IPS-11a (cell line): Measurements from ENCODE around the gene TECPR1.

ENCODE experiments used
- H3K4me3 ChIP-seq: one replicate; pipeline ENCODE4 v1.5.1; 2013; ENCODE audit warnings: low read depth, low read length, control low read depth

TECPR1 gene

DNA sequence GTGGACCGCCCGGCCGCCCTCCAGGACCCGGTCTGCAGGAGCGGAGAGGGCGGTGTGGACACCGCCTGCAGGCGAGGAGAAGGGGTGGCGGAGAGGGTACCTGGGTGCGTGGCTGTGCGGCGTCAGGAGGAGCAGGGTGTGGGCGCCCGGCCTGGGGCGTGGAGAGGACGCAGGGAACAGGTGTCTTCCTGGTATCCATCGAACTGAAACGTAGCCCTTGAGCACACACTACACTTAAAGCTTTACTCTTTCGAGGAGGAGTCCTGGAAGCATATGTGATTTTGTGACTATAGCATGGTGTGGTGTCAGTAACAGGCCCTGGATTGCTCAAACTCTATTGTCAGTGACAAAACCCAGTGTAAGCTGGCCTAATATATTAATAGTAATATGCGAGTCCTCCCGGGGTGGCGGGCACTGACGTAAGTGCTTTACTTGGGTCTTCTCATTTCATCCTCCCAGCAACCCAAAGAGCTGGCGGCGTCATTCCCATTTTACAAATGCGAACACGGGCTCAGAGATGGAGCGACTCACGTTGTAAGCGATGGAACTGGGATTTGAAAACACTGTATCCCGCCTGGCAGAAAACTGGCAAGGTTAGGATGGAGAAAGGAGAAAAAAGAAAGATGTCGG is 508 bp upstream of the TECPR1 start:
- peak overlapping the region; percentile 88 for H3K4me3 ChIP-seq

- peak overlapping the region; percentile 88 for H3K4me3 ChIP-seq
Measured at GRCh38 chr7:98251231-98251600, 816 bp downstream of the TECPR1 start.

DNA sequence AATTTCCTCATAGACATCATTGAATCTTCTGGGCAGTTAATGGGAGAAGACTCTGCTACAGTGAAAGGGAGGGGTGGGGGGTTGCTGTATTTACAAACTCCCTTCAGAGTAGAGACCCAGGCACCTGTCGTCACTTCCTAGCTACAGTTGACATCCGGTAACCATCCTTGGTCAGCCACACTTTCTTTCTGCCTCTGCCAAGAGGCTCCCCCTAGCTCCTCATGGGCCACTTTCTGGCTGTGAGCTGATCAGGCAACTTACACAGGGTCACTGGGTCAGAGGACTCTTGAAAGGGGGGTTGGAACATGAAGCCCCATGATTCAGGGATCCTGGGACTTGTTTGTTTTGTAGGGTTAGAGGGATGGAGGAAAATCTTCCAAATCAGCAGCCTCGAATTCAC is 1.2 kb downstream of the TECPR1 start:
- no peak overlapping the region for H3K4me3 ChIP-seq

DNA sequence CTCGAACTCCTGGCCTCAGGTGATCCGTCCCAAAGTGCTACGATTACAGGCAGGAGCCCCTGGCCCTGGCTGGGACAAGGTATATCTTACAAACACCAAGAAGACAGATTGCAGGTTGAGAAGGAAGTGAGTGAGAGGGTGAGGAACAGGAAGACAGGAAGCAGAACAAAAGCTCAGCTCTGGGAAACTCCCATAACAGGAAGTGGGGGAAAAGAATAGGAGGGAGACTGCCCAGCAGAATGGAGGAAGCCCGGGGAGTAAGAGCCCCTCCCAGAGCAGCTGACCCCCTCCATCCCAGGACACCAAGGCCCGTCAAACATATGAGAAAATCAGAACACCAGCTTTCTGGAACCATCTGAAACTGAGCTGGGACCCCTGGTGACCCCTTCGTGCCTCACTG is 2.9 kb downstream of the TECPR1 start:
- H3K4me3 ChIP-seq: no peak overlapping the region

DNA sequence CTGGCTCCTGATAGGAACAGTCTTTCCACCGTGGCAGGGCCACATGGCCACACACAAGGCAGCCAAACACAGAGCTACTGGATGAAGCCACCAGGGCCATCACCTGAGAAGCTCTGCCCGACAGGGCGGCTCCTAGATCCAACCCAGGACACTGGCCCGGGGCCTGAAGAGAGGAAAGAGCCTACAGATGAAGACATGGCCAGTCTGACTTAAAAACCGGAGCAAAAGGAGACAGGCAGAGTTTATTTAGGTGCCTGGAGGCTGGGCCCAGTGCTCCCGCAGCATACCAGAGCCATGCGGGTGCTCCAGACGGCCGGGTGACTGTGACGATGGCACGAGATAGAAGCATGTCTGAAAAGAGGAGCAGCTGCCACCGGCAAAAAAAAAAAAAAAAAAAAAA is 3.9 kb downstream of the TECPR1 start:
- H3K4me3 ChIP-seq: no peak overlapping the region

DNA sequence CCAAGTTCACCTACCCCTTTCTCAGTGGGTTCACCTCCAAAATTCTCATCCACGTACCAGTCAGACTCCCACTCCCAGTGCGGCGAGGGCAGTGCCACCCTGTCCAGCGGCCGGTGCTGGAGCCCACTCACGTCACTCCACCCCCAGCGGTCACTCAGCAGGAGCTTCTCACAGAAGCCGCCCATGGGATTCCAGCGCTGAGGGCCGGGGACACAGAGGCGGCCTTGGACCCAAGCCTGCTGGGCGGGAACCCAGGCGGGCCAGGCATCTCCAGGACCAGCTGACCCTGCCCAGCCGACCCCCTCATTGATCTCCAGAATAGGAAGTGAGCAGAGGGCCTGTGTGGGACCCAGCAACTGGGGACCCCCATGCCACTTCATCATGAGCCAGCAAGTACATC is 7.2 kb downstream of the TECPR1 start:
- H3K4me3 ChIP-seq: no peak overlapping the region

DNA sequence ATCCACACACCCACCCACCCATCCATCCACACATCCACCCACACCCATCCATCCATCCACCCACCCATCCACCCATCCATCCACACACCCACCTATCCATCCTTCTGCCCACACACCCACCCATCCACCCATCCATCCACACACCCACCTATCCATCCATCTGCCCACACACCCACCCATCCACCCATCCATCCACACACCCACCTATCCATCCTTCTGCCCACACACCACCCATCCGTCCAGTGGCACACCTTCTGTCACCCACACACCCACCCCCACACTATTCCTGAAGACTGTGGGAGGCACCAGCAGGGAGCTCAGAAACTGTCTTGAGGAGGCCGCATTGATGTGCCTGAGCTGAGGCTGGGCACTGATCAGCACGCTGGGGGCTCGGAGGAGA is 9.1 kb downstream of the TECPR1 start:
- no peak overlapping the region for H3K4me3 ChIP-seq

- H3K4me3 ChIP-seq: no peak overlapping the region
Measured at GRCh38 chr7:98242342-98242741, 9.7 kb downstream of the TECPR1 start.

DNA sequence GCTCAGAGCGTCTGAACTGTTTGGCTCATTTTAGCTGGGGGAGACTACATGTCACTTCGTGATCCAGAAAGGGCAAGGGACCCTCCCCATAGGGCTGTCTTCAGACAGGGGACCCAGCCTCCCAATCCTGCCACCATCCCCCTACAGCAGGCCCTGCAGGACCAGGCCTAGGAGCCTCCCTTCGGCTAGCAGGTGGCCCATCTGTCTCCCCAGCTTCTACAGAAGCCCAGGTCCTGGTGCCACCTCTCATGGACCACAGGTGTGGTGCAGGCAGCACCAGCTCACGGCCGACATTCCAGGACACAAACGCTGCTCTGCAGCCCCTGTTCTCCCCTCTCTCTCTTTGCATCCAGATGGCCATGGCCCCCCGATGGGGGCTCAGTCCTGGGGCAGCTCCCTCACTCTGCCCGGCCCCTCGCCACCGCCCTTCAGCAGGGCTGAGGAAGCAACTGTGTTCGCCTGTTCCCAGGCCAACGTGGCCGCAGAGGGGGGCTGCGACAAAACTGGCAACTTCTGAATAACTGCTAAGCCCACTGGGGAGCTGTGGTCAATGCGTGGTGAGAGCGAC is 10.3 kb downstream of the TECPR1 start:
- no peak overlapping the region for H3K4me3 ChIP-seq

- H3K4me3 ChIP-seq: no peak overlapping the region
Measured at GRCh38 chr7:98240961-98241673, 10.9 kb downstream of the TECPR1 start.

DNA sequence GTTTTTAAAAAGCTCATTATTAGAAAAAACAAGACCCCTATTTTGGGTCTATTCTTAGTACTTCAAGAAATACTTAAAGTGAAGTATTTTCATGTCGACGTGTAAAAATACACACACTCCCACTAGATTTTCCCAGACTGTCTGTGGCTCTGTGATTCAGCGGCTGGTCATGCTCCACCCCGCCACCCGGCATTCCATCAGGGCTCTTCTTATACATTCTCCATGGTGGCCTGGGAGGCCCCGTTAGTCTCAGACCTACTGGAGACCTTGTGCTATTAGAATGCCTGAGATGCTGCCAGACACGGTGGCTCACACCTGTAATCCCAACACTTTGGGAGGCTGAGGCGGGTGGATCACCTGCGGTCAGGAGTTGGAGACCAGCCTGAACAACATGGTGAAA is 13.1 kb downstream of the TECPR1 start:
- no peak overlapping the region for H3K4me3 ChIP-seq

DNA sequence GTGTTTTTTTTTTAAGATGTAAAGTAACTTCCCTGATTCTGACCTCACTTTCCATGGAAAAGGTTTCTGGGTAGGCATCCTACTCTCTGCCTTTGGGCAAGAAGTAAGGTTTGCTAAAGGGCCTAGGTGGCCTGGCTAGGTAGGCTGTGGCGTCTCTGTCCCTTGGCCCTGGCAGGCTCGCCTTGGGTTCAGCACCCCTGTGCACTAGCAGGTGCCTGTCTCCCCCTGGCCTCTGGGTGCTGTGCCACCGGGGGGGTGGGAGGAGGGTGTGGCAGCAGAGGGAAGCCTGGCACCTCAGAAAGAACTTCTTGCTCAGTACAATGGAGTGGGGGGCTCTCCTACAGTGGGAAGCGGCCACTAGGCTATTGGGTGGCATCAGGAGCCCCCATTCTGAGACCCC is 14.0 kb downstream of the TECPR1 start:
- no peak overlapping the region for H3K4me3 ChIP-seq

DNA sequence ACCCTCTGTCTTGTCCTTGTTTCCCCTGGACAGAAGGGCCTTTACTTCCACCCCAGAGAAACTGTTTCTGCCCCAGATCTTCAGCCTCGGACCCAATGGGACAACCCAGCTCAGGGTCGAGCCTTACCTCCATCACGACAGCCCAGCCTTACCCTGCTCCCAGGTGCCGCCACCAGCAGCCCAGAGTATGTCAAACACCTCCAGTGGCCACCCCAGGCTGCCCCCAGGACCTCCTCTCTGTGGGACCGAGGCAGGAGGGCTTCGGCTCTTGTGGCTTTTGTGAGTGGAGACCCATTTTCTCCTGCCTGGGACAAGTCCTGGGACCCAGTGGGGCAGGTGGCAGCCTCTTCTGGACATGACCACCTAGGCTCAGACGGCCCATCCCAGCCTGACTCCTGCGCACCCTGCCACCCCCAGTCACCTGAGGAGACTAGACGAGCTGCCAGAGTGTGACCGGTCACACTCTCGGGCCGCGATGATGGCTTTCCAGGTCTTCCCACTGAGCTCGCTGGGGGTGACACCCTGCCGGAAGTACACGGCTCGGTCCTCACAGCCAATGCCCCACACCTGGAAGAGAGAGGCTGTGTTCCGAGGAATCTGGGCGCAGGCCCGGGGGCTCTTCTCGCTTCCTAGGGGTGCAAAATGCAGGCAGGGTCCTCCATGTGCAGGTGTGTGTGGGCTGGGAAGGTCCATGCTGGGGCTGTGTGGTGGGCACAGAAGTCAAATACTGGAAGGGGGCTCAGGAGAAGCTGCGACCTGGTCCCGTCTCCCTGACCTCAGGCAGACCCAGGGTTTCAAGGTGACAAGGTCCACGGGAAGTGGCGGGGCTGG is 15.5 kb downstream of the TECPR1 start:
- H3K4me3 ChIP-seq: no peak overlapping the region

DNA sequence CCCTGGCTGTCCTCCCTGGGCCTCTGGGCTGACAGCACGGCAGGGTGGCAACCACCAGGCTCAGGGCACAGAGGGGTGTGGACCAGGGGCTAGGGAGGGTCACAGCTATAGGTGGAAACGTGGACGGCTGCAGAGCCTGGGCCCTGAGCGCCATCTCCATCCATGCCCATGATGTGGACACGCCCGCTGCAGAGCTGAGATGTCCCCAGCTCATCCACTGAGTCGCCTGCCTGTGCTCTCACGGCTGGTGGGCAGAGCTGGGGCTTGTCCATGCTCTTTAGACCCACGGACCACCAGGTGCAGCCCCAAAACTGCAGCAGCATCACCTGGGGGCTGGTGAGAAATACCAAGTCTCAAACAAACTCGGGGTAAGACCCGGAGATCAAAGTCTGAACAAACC is 16.1 kb downstream of the TECPR1 start:
- H3K4me3 ChIP-seq: no peak overlapping the region

GRCh38 chr7:98234429-98235147 is 17.4 kb downstream of the TECPR1 start:
- H3K4me3 ChIP-seq: no peak overlapping the region

- no peak overlapping the region for H3K4me3 ChIP-seq
Measured at GRCh38 chr7:98233219-98234070, 18.6 kb downstream of the TECPR1 start.

- no peak overlapping the region for H3K4me3 ChIP-seq
Measured at GRCh38 chr7:98232799-98233198, 19.2 kb downstream of the TECPR1 start.

- no peak overlapping the region for H3K4me3 ChIP-seq
Measured at GRCh38 chr7:98232263-98232585, 19.8 kb downstream of the TECPR1 start.

GRCh38 chr7:98231493-98232262 is 20.4 kb downstream of the TECPR1 start:
- H3K4me3 ChIP-seq: no peak overlapping the region
